Measurements from ENCODE around the gene MOB1A.

MOB1A gene

GRCh38 chr2:74109551-74109950 lies 69.1 kb downstream of the MOB1A start:
- in situ Hi-C loops (cut with MboI; ENCODE audit: low sequenced_read_pairs), result no loop called here

GRCh38 chr2:74107071-74107470 lies 71.6 kb downstream of the MOB1A start:
- in situ Hi-C loops (cut with MboI; ENCODE audit: low sequenced_read_pairs), result no loop called here

GRCh38 chr2:74105413-74105812 lies 73.3 kb downstream of the MOB1A start:
- in situ Hi-C loops (cut with MboI; ENCODE audit: low sequenced_read_pairs), result no loop called here

- in situ Hi-C loops (cut with MboI; ENCODE audit: low sequenced_read_pairs), result no loop called here
Observed at GRCh38 chr2:74104839-74105238, 73.8 kb downstream of the MOB1A start.

- in situ Hi-C loops (cut with MboI; ENCODE audit: low sequenced_read_pairs), result no loop called here
Observed at GRCh38 chr2:74103763-74104162, 74.9 kb downstream of the MOB1A start.
